ENCODE measurements around the gene ACER2.
A peak's percentile ranks its signal among the peaks of the same experiment; 100 is the strongest.
"Not testable (repeated sequence)": the region's sequence is repeated elsewhere in the genome, so short reads cannot be mapped to it uniquely, and the experiment has no call there.

The ACER2 gene

DNA sequence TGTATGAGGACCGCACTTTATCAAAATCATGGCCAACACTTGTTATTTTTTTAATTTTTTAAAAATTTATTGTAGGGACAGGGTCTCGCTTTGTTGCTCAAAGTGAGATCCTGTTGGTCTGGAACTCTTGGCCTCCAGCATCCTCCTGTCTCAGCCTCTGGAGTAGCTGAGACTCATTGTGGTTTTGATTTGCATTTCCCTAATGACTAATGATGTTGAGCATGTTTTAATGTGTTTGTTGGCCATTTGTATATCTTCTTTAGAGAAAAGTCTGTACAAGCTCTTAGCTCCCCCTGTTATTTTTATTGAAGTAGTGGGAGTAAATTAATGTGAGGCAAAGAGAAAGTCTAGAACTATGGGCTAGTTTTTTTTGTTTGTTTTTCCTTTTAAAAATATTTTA, 27.2 kb upstream of the ACER2 start:
- ChIA-PET CTCF (no interaction called here), POLR2A (no interaction called here)
- peaks cover 15 to 30% of the 10 kb centered on the region in 2 experiments for H3K36me3 ChIP-seq (ENCODE audit: control insufficient read depth in 2 of 2, insufficient read depth in 1 of 2, low read length in 2 of 2)
- no peaks in the 10 kb centered on the region for H3K9me3 ChIP-seq (ENCODE audit: control insufficient read depth, insufficient read depth, low read depth, low read length)
- no peak overlapping the region for H3K4me3 ChIP-seq (ENCODE audit: low read depth, low read length)
- no peaks in the 10 kb centered on the region for H3K4me1 ChIP-seq (ENCODE audit: control insufficient read depth, insufficient read depth, low read length)
- TF ChIP-seq ZNF394 (tag by site-specific recombination; IDR thresholded peaks at IDR 0.05; ENCODE audit: borderline replicate concordance) = peak; percentile 63
- TF ChIP-seq, protein P1, sequence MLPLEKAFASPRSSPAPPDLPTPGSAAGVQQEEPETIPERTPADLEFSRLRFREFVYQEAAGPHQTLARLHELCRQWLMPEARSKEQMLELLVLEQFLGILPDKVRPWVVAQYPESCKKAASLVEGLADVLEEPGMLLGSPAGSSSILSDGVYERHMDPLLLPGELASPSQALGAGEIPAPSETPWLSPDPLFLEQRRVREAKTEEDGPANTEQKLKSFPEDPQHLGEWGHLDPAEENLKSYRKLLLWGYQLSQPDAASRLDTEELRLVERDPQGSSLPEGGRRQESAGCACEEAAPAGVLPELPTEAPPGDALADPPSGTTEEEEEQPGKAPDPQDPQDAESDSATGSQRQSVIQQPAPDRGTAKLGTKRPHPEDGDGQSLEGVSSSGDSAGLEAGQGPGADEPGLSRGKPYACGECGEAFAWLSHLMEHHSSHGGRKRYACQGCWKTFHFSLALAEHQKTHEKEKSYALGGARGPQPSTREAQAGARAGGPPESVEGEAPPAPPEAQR (tag by site-specific recombination; IDR thresholded peaks at IDR 0.05) = no peak
- H3K27ac ChIP-seq (ENCODE audit: extremely low read depth, low read depth, low read length) = no peak overlapping the region

DNA sequence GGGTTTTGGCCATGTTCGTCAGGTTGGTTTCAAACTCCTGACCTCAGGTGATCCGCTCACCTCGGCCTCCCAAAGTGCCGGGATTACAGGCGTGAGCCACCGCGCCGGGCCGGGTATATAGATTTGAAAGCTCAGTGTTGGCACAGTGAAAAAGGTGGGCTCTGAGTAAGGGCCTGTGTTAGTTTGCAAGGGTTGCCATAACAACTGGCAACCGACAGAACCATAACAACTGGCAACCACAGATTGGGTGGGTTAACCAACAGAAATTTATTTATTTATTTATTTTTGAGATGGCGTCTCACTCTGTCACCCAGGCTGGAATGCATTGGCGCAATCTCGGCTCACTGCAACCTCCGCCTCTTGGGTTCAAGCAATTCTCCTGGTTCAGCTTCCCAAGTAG, 23.6 kb upstream of the ACER2 start:
- POLR2A ChIA-PET = interaction anchor here (0.6 kb wide), 1 partner anchor 296 kb away, joined by 3 read pairs; no protein-coding TSS in a partner anchor
- H3K4me1 ChIP-seq (ENCODE audit: control insufficient read depth, insufficient read depth, low read length); H3K36me3 ChIP-seq (ENCODE audit: control insufficient read depth in 2 of 2, insufficient read depth in 1 of 2, low read length in 2 of 2); H3K9me3 ChIP-seq (ENCODE audit: control insufficient read depth, insufficient read depth, low read depth, low read length); H3K27ac ChIP-seq (ENCODE audit: extremely low read depth, low read depth, low read length); H3K4me3 ChIP-seq (ENCODE audit: low read depth, low read length): not testable (repeated sequence)
- CTCF ChIA-PET = interaction anchor here (0.6 to 0.7 kb wide), 3 partner anchors 53 to 421 kb away, joined by 3 read pairs; partner anchors contain the start of gene RRAGA

DNA sequence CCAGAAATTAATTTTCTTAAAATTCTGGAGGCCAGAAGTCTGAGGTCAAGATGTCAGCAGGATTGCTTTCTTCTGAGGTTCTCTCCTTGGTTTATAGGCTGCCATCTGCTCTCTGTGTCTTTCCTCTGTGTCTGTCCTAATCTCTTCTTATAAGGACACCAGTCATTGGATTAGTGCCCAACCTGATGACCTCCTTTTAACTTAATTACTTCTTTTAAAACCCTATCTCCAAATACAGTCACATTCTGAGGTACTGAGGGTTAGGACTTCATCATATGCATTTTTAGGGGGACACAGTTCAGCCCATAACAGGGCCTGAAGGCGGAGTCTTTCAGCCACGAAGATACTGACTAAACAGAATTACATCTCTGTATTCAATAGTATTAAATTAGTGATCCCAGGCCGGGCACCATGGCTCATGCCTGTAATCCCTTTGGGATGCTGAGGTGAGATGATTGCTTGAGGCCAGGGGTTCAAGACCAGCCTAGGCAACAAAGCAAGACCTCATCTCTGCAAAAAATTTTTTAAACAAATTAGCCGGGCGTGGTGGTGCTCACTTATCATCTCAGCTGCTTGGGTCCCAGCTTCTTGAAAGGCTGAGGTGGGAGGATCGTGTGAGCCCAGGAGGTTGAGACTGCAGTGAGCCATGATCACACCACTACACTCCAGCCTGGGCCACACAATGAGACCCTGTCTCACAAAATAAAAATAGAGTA, 22.9 kb upstream of the ACER2 start:
- POLR2A ChIA-PET = interaction anchor here (0.6 kb wide), 1 partner anchor 296 kb away, joined by 3 read pairs; no protein-coding TSS in a partner anchor
- H3K9me3 ChIP-seq (ENCODE audit: control insufficient read depth, insufficient read depth, low read depth, low read length) = no peaks in the 10 kb centered on the region
- no peaks in the 10 kb centered on the region for H3K36me3 ChIP-seq (ENCODE audit: control insufficient read depth in 2 of 2, insufficient read depth in 1 of 2, low read length in 2 of 2)
- CTCF ChIA-PET = interaction anchor here (0.6 kb wide), 1 partner anchor 420 kb away, joined by 3 read pairs; no protein-coding TSS in a partner anchor
- H3K4me3 ChIP-seq (ENCODE audit: low read depth, low read length) = no peak overlapping the region
- TF ChIP-seq GLI2 (tag by site-specific recombination; IDR thresholded peaks at IDR 0.05; ENCODE audit: borderline replicate concordance, low read depth) (no peak), BCL11A (tag by site-specific recombination; IDR thresholded peaks at IDR 0.05; ENCODE audit: low read depth) (no peak), ZNF777 (tag by site-specific recombination; IDR thresholded peaks at IDR 0.05; ENCODE audit: borderline replicate concordance) (no peak)
- TF ChIP-seq, protein P2, sequence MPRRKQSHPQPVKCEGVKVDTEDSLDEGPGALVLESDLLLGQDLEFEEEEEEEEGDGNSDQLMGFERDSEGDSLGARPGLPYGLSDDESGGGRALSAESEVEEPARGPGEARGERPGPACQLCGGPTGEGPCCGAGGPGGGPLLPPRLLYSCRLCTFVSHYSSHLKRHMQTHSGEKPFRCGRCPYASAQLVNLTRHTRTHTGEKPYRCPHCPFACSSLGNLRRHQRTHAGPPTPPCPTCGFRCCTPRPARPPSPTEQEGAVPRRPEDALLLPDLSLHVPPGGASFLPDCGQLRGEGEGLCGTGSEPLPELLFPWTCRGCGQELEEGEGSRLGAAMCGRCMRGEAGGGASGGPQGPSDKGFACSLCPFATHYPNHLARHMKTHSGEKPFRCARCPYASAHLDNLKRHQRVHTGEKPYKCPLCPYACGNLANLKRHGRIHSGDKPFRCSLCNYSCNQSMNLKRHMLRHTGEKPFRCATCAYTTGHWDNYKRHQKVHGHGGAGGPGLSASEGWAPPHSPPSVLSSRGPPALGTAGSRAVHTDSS (tag by site-specific recombination; IDR thresholded peaks at IDR 0.05) = no peak
- H3K27ac ChIP-seq (ENCODE audit: extremely low read depth, low read depth, low read length) = no peak overlapping the region
- H3K4me1 ChIP-seq (ENCODE audit: control insufficient read depth, insufficient read depth, low read length) = no peaks in the 10 kb centered on the region

DNA sequence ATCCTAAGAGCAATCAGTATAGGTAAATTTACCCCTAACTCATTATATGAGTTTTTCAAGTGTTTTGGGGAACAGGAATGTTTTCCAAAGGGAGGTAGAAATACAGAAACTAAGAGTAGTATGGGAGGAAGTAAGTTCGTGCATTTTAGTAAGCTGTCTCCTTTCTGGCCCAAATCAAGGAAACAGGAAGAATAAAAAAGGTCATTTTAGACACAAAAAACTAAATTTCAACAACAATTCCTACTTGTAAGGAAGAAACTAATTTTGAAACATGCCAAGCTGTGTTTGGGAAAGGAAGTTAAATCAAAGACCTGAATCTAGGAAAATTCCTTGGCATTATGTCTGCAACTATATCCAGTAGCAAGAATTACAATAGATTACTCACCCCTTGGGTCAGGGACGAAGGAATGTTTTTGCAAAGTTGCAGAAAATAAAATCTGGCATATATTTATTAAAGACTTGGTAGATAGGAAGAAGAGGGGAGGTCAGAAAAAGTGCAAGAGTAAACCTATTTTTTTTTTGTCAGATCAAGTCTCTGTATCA, 22.2 kb upstream of the ACER2 start:
- Histone ChIP-seq H3K36me3 (ENCODE audit: control insufficient read depth in 2 of 2, insufficient read depth in 1 of 2, low read length in 2 of 2) (no peaks in the 10 kb centered on the region), H3K4me3 (ENCODE audit: low read depth, low read length) (no peak overlapping the region), H3K27ac (ENCODE audit: extremely low read depth, low read depth, low read length) (no peak overlapping the region), H3K4me1 (ENCODE audit: control insufficient read depth, insufficient read depth, low read length) (no peaks in the 10 kb centered on the region), H3K9me3 (ENCODE audit: control insufficient read depth, insufficient read depth, low read depth, low read length) (no peaks in the 10 kb centered on the region)
- CTCF ChIA-PET = interaction anchor here (0.6 kb wide), 1 partner anchor 563 kb away, joined by 3 read pairs; no protein-coding TSS in a partner anchor
- POLR2A ChIA-PET = no interaction called here
- TF ChIP-seq ZBTB1 (tag by site-specific recombination; IDR thresholded peaks at IDR 0.05) (no peak), ZNF404 (tag by site-specific recombination; IDR thresholded peaks at IDR 0.05) (no peak), ZNF529 (tag by site-specific recombination; IDR thresholded peaks at IDR 0.05; ENCODE audit: insufficient replicate concordance) (no peak), REPIN1 (tag by site-specific recombination; IDR thresholded peaks at IDR 0.05; ENCODE audit: low read depth) (no peak), ZBTB8A (tag by site-specific recombination; IDR thresholded peaks at IDR 0.05) (no peak), ZFP69B (tag by site-specific recombination; IDR thresholded peaks at IDR 0.05) (no peak), BCL11B (tag by site-specific recombination; IDR thresholded peaks at IDR 0.05; ENCODE audit: low read depth) (no peak), ZNF133 (tag by site-specific recombination; IDR thresholded peaks at IDR 0.05) (no peak)
- TF ChIP-seq, protein P3, sequence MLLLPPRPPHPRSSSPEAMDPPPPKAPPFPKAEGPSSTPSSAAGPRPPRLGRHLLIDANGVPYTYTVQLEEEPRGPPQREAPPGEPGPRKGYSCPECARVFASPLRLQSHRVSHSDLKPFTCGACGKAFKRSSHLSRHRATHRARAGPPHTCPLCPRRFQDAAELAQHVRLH (tag by site-specific recombination; IDR thresholded peaks at IDR 0.05) = no peak
- TF ChIP-seq, protein P4, sequence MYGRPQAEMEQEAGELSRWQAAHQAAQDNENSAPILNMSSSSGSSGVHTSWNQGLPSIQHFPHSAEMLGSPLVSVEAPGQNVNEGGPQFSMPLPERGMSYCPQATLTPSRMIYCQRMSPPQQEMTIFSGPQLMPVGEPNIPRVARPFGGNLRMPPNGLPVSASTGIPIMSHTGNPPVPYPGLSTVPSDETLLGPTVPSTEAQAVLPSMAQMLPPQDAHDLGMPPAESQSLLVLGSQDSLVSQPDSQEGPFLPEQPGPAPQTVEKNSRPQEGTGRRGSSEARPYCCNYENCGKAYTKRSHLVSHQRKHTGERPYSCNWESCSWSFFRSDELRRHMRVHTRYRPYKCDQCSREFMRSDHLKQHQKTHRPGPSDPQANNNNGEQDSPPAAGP (tag by site-specific recombination; IDR thresholded peaks at IDR 0.05) = no peak
- TF ChIP-seq, protein P5, sequence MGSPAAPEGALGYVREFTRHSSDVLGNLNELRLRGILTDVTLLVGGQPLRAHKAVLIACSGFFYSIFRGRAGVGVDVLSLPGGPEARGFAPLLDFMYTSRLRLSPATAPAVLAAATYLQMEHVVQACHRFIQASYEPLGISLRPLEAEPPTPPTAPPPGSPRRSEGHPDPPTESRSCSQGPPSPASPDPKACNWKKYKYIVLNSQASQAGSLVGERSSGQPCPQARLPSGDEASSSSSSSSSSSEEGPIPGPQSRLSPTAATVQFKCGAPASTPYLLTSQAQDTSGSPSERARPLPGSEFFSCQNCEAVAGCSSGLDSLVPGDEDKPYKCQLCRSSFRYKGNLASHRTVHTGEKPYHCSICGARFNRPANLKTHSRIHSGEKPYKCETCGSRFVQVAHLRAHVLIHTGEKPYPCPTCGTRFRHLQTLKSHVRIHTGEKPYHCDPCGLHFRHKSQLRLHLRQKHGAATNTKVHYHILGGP (tag by site-specific recombination; IDR thresholded peaks at IDR 0.05) = no peak

All from HEK293 (cell line).